ENCODE results near the gene XPNPEP1. TPM values are rescaled to one million over a fixed set of nuclear protein-coding genes. Genes with fewer than 3 reads are reported as not detected.
A peak's percentile ranks its signal among the peaks of the same experiment; 100 is the strongest.

The XPNPEP1 gene
- total RNA-seq, 1 experiment from 2014 or later: 65.4 TPM

DNA sequence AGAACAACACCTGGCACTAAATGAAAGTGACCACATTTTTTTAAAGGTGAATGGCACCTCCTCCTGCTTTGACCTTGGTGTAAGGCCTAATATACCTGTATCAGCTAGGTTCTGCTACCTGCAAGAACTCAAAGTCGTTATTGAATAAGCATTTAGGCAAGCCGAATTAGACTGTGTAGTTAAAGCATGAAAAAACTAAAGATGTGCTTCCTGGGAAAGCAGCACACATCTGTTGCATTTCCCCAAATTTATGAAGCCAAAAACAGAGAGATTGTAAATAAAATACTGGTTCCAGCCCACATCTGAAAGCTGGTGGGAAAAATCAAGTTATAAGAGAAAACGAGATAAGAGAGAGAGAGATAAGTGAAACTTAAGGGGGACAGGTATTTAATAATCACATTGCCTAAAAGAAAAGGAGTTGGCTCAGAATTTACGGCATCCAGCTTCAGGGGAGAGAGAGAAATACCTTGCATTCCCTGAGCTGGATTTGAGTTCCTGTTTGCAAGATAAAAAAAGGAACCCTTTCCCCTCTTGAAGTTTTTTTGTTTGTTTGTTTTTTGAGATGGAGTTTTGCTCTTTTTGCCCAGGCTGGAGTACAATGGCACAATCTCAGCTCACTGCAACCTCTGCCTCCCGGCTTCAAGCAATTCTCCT lies 1.8 kb upstream of the XPNPEP1 start:
- Histone ChIP-seq H3K4me3 (ENCODE audit: low read depth, low read length, poor library complexity, severe bottlenecking) (no peak overlapping the region), H3K36me3 (ENCODE audit: insufficient read depth, low read length, poor library complexity, severe bottlenecking) (no peaks in the 10 kb centered on the region), H3K27me3 (replicated peaks; ENCODE audit: insufficient read depth, low read depth, low read length, poor library complexity) (no peaks in the 10 kb centered on the region), H3K27ac (ENCODE audit: low read depth, low read length, poor library complexity, severe bottlenecking) (no peak overlapping the region), H3K9me3 (ENCODE audit: low read depth, low read length, poor library complexity, severe bottlenecking) (no peaks in the 10 kb centered on the region), H3K4me1 (ENCODE audit: insufficient read depth, low read length, poor library complexity, severe bottlenecking) (peaks cover 10% of the 10 kb centered on the region)
- ChIA-PET CTCF (no interaction called here), POLR2A (ENCODE audit: low non-redundant PET) (no interaction called here)
- no TSS peak for BruUV-seq (replicated peaks)
- intact Hi-C loops (cut with micrococcal nuclease; ENCODE audit: unreplicated experiment): no loop called here
- no peak for TF ChIP-seq EZH2 (IDR thresholded peaks at IDR 0.05; ENCODE audit: borderline replicate concordance, low read depth, low read length, poor library complexity, severe bottlenecking)
- TF ChIP-seq, protein P1, sequence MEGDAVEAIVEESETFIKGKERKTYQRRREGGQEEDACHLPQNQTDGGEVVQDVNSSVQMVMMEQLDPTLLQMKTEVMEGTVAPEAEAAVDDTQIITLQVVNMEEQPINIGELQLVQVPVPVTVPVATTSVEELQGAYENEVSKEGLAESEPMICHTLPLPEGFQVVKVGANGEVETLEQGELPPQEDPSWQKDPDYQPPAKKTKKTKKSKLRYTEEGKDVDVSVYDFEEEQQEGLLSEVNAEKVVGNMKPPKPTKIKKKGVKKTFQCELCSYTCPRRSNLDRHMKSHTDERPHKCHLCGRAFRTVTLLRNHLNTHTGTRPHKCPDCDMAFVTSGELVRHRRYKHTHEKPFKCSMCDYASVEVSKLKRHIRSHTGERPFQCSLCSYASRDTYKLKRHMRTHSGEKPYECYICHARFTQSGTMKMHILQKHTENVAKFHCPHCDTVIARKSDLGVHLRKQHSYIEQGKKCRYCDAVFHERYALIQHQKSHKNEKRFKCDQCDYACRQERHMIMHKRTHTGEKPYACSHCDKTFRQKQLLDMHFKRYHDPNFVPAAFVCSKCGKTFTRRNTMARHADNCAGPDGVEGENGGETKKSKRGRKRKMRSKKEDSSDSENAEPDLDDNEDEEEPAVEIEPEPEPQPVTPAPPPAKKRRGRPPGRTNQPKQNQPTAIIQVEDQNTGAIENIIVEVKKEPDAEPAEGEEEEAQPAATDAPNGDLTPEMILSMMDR (conservative IDR thresholded peaks at IDR 0.05; ENCODE audit: low read depth, low read length): no peak
- DNase-seq (ENCODE audit: low spot score): no peak

DNA sequence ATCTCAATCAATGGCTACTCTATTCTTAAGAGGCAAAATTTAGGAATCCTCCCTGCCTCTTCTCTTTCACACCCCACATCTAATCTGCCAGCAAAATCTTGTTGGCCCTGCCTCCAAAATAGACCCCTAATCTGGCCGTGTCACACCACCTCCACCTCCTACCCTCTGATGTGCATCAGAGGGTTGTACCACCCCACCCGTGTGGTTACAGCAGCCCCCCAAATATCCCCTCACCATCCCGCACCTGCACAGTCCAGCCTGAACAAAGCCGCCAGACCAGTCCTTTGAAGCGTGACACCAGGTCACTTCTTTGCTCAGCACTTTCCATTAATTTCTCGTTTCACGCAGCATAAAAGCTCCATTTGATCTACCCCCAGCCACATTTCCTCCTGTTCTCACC lies 776 bp upstream of the XPNPEP1 start:
- DNase-seq (ENCODE audit: low spot score): no peak
- Histone ChIP-seq H3K36me3 (ENCODE audit: insufficient read depth, low read length, poor library complexity, severe bottlenecking) (no peaks in the 10 kb centered on the region), H3K27me3 (replicated peaks; ENCODE audit: insufficient read depth, low read depth, low read length, poor library complexity) (no peaks in the 10 kb centered on the region), H3K9me3 (ENCODE audit: low read depth, low read length, poor library complexity, severe bottlenecking) (no peaks in the 10 kb centered on the region), H3K4me1 (ENCODE audit: insufficient read depth, low read length, poor library complexity, severe bottlenecking) (peaks cover 10% of the 10 kb centered on the region), H3K4me3 (ENCODE audit: low read depth, low read length, poor library complexity, severe bottlenecking) (peak overlapping the region; percentile 61), H3K27ac (ENCODE audit: low read depth, low read length, poor library complexity, severe bottlenecking) (no peak overlapping the region)
- no peak for TF ChIP-seq EZH2 (IDR thresholded peaks at IDR 0.05; ENCODE audit: borderline replicate concordance, low read depth, low read length, poor library complexity, severe bottlenecking)
- TF ChIP-seq, protein P1 (conservative IDR thresholded peaks at IDR 0.05; ENCODE audit: low read depth, low read length): no peak
- POLR2A ChIA-PET (ENCODE audit: low non-redundant PET): no interaction called here
- BruUV-seq (replicated peaks): no TSS peak
- CTCF ChIA-PET: no interaction called here
- intact Hi-C loops (cut with micrococcal nuclease; ENCODE audit: unreplicated experiment): no loop called here

DNA sequence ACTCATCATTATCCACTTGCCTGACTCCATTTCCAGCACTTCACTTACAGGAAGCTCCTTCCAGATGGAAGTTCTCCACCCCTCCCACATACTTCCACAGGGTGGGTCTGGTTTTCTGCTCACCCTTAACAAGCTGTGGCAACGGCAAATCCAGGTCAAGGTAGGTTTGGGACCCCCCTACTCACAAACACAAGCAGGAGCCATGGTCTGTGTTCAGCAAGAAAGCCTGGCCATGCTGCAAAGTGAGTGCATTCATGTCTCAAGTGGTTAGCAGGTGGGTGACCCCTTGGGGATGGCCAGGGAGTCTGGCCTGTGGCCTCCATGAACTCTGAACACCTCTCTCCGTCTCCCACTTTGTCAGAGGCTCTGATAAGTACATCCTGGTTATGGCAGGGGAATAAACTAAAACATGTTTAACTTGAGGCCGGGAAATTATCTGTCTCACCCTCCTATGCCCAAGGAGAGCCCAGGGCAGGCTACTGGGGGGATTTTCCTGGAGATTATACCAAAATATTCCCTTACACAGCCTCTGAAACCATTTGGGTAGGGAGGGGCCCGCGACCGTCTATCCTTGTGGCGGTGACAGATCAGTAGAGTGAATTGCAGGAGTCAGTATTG lies 844 bp downstream of the XPNPEP1 start:
- H3K4me3 ChIP-seq (ENCODE audit: low read depth, low read length, poor library complexity, severe bottlenecking): peak overlapping the region; percentile 61
- no peak for DNase-seq (ENCODE audit: low spot score)
- peaks cover 10% of the 10 kb centered on the region for H3K4me1 ChIP-seq (ENCODE audit: insufficient read depth, low read length, poor library complexity, severe bottlenecking)
- no peaks in the 10 kb centered on the region for H3K27me3 ChIP-seq (replicated peaks; ENCODE audit: insufficient read depth, low read depth, low read length, poor library complexity)
- TF ChIP-seq EZH2 (IDR thresholded peaks at IDR 0.05; ENCODE audit: borderline replicate concordance, low read depth, low read length, poor library complexity, severe bottlenecking): no peak
- TF ChIP-seq, protein P1 (conservative IDR thresholded peaks at IDR 0.05; ENCODE audit: low read depth, low read length): no peak
- ChIA-PET POLR2A (ENCODE audit: low non-redundant PET) (no interaction called here), CTCF (no interaction called here)
- H3K9me3 ChIP-seq (ENCODE audit: low read depth, low read length, poor library complexity, severe bottlenecking): no peaks in the 10 kb centered on the region
- no peaks in the 10 kb centered on the region for H3K36me3 ChIP-seq (ENCODE audit: insufficient read depth, low read length, poor library complexity, severe bottlenecking)
- BruUV-seq (replicated peaks): TSS peak; percentile 45
- H3K27ac ChIP-seq (ENCODE audit: low read depth, low read length, poor library complexity, severe bottlenecking): peak overlapping the region; percentile 68
- intact Hi-C loops (cut with micrococcal nuclease; ENCODE audit: unreplicated experiment): no loop called here
